Neural crest cell (in vitro differentiated cells): Measurements from ENCODE around the gene ACKR2. TPM values are rescaled to one million over a fixed set of nuclear protein-coding genes. Genes with fewer than 3 reads are reported as not detected.

Experiments used
- DNase-seq: peaks from one replicate; pipeline ENCODE4 v3.0.0; 2021; ENCODE audit warnings: low read depth, mixed read lengths, low spot score
- H3K27ac Mint-ChIP-seq: one replicate; pipeline ENCODE4 v1.8.0; 2021; ENCODE audit warnings: mild to moderate bottlenecking, mixed read lengths; ENCODE audit not compliant: unreplicated experiment
- H3K27me3 Mint-ChIP-seq: 2 replicates; pipeline ENCODE4 v1.8.0; 2021; ENCODE audit warnings: low read depth, mild to moderate bottlenecking, mixed read lengths
- H3K36me3 Mint-ChIP-seq: 2 replicates; pipeline ENCODE4 v1.8.0; 2021; ENCODE audit warnings: low read depth, mild to moderate bottlenecking, mixed read lengths
- H3K4me1 Mint-ChIP-seq: 2 replicates; pipeline ENCODE4 v1.8.0; 2021; ENCODE audit warnings: mixed read lengths
- H3K4me3 Mint-ChIP-seq: one replicate; pipeline ENCODE4 v1.8.0; 2021; ENCODE audit warnings: mild to moderate bottlenecking, mixed read lengths
- H3K9me3 Mint-ChIP-seq: 2 replicates; pipeline ENCODE4 v1.8.0; 2021; ENCODE audit warnings: mixed read lengths
- CTCF ChIP-seq: fragments of 200-600 bp; sonication (generic); conservative IDR thresholded peaks from 2 replicates; pipeline ENCODE4 v1.5.0; 2021; ENCODE audit warnings: antibody characterized with exemption, mild to moderate bottlenecking
- total RNA-seq: library from RNA; stranded (reverse); gene quantifications from 2 replicates; pipeline ENCODE4 v1.2.1, GENCODE V29; 2021

Gene ACKR2
- total RNA-seq, 1 donor from 2014 or later, result 0.56 TPM

- H3K9me3 Mint-ChIP-seq, result no peaks in the 10 kb centered on the region
- H3K36me3 Mint-ChIP-seq, result peaks cover 24% of the 10 kb centered on the region
- no peak overlapping the region for H3K4me3 Mint-ChIP-seq
- peaks cover 17% of the 10 kb centered on the region for H3K4me1 Mint-ChIP-seq
- no peak for DNase-seq
- H3K27me3 Mint-ChIP-seq, result no peaks in the 10 kb centered on the region
- H3K27ac Mint-ChIP-seq, result no peak overlapping the region
- no peak for TF ChIP-seq CTCF
Observed at GRCh38 chr3:42795621-42796181, 13.5 kb upstream of the ACKR2 start.

GRCh38 chr3:42796332-42796885 is 12.8 kb upstream of the ACKR2 start:
- Mint-ChIP-seq H3K27ac (peak overlapping the region; percentile 62), H3K36me3 (peaks cover 23% of the 10 kb centered on the region), H3K27me3 (no peaks in the 10 kb centered on the region), H3K4me3 (peak overlapping the region; percentile 68), H3K4me1 (peaks cover 24% of the 10 kb centered on the region), H3K9me3 (no peaks in the 10 kb centered on the region)
- TF ChIP-seq CTCF, result no peak
- no peak for DNase-seq

GRCh38 chr3:42799376-42799775 is 9.9 kb upstream of the ACKR2 start:
- Mint-ChIP-seq H3K27me3 (no peaks in the 10 kb centered on the region), H3K9me3 (no peaks in the 10 kb centered on the region), H3K4me1 (peaks cover 47% of the 10 kb centered on the region), H3K27ac (no peak overlapping the region), H3K4me3 (peak overlapping the region; percentile 47), H3K36me3 (peaks cover 13% of the 10 kb centered on the region)
- TF ChIP-seq CTCF, result no peak
- no peak for DNase-seq

GRCh38 chr3:42800251-42800650 is 9.0 kb upstream of the ACKR2 start:
- TF ChIP-seq CTCF, result no peak
- no peaks in the 10 kb centered on the region for H3K9me3 Mint-ChIP-seq
- H3K4me1 Mint-ChIP-seq, result peaks cover 52% of the 10 kb centered on the region
- peaks cover 1% of the 10 kb centered on the region for H3K27me3 Mint-ChIP-seq
- no peak for DNase-seq
- H3K4me3 Mint-ChIP-seq, result no peak overlapping the region
- peaks cover 13% of the 10 kb centered on the region for H3K36me3 Mint-ChIP-seq
- H3K27ac Mint-ChIP-seq, result no peak overlapping the region

GRCh38 chr3:42801048-42801620 is 8.1 kb upstream of the ACKR2 start:
- H3K4me3 Mint-ChIP-seq, result peak overlapping the region; percentile 19
- no peak for DNase-seq
- peaks cover 50% of the 10 kb centered on the region for H3K4me1 Mint-ChIP-seq
- peaks cover 10% of the 10 kb centered on the region for H3K27me3 Mint-ChIP-seq
- peaks cover 8% of the 10 kb centered on the region for H3K36me3 Mint-ChIP-seq
- no peak for TF ChIP-seq CTCF
- no peaks in the 10 kb centered on the region for H3K9me3 Mint-ChIP-seq
- H3K27ac Mint-ChIP-seq, result no peak overlapping the region
